HG02970 (cell line): Measurements from ENCODE around the gene TP73.

Experiments
- ATAC-seq: cut with Tn5 transposase; IDR thresholded peaks from one replicate; pipeline ENCODE4 v1.9.1; 2021; ENCODE audit warnings: mild to moderate bottlenecking, moderate library complexity, moderate number of reproducible peaks; ENCODE audit not compliant: unreplicated experiment, low FRiP score

TP73 gene

DNA sequence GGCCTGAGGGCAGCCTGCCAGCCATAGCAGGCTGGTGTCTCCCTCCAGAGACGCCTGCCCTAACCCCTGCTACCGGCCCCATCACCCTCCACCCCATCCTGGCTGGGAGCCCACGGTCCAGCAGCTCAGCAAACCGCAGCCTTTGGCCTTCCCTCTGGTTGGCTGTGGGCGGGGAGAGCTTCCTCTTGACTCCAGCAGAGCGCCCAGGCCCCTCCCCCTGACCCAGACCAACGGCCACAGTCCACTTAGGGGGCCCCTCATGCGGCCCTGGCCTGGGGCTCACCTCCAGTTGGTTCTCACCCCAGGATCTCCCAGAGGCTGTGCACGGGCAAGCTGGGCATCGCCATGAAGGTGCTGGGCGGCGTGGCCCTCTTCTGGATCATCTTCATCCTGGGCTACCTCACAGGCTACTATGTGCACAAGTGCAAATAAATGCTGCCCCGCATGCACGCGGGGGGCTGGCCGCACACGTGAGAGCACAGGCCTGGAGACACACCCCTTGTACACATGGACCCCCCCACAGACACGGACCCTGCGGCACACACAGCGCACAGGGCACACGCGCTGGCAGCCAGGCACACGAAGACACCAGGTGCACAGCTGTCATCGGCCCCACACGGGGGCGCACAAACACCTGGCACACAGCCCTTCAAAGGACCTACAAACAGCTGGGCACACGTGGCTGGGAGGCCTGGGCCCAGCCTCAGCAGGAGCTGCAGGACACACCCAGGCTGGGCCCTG lies 123.3 kb downstream of the TP73 start:
- ATAC-seq: no peak

GRCh38 chr1:3776231-3776961 lies 124.1 kb downstream of the TP73 start:
- ATAC-seq: no peak

DNA sequence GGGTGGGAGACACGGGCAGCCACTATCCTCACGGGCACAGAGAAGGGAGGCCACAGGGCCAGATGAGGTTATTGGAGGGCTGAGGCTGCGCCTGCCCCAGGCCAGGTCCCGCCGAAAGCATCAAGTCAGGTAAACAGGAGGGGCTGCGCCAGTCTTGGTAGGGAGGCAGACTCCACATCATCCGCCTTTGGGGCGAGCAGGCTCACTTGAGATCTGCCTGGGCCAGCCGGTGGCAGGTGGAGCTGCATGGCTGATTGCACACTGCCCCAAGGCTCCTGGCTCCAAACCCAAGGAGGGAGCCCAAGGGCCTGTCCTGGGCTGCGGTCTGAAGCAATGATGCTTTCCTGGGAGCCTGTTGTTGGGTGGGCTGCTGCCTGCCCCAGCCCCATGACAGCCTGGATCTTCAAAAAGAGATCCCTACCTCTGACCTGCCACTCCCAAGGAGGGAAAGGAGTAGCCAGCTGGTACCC lies 124.8 kb downstream of the TP73 start:
- no peak for ATAC-seq

- no peak for ATAC-seq
Measured at GRCh38 chr1:3777647-3778589, 125.6 kb downstream of the TP73 start.

GRCh38 chr1:3778590-3779264 lies 126.4 kb downstream of the TP73 start:
- no peak for ATAC-seq

DNA sequence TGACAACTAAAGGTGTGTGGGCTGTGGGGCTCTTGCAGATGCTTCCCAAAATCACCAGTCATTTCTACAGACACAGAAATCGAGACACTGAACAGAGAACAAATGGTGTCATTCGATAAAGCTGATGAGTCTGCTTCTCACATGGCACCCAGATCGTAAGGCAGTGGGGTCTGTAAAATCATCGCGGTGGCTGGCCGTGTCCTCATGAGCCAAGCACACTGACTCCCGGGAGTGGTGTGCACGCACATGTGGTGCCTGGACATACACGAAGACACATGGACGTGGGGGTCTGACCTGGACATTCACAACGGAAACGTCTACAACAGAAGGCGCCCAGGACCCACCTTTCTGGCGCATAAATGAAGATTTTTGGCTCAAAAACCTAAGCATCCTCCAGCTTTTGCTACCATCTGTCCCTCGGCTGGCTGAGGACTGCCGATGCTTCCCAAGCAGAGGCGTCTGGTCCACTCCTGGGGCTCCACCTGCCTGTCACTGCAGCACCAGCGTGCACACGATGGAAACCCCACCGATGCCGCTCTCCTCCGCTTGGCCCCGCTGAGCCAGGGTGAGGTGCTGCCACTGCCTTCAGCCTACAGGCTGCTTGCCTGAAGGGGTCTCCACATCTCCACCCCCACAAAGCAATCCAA lies 127.1 kb downstream of the TP73 start:
- ATAC-seq: no peak

DNA sequence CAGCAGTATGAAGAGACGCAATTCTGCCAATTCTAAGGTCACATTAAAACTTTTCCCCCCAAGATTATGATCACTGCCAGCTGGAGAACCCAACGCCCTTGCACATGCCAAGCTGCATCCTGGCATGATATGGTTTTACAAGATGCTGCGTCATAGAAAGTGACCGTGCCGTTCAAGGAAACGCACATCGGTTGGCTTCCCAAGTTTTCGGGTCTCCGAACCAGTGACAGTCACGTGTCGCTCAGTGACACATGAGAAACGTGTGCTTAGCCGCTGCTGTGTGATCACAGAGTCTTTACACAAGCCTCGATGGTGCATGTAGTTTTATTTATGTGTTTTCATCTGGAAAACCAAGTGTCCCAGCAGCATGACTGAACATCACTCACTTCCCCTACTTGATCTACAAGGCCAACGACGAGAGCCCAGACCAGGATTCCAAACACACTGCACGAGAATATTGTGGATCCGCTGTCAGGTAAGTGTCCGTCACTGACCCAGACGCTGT lies 127.6 kb downstream of the TP73 start:
- no peak for ATAC-seq

DNA sequence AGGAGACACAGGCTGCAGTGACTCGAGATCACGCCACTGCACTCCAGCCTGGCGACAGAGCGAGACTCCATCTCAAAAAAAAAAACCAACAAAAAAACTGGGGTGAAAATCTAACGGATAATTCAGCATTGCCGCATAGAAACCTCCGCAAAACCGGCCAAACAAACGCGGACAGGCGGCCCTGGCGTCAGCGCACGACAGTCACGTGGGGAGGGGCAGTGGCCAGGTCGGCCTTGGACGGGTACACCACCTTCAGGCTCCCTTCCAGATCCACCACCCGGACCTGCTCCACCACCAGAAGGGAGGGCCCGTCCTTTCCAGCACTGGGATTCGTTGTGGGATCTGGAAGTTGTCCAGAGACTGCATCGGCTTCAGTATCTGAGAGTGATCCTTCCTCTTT lies 128.6 kb downstream of the TP73 start:
- no peak for ATAC-seq

DNA sequence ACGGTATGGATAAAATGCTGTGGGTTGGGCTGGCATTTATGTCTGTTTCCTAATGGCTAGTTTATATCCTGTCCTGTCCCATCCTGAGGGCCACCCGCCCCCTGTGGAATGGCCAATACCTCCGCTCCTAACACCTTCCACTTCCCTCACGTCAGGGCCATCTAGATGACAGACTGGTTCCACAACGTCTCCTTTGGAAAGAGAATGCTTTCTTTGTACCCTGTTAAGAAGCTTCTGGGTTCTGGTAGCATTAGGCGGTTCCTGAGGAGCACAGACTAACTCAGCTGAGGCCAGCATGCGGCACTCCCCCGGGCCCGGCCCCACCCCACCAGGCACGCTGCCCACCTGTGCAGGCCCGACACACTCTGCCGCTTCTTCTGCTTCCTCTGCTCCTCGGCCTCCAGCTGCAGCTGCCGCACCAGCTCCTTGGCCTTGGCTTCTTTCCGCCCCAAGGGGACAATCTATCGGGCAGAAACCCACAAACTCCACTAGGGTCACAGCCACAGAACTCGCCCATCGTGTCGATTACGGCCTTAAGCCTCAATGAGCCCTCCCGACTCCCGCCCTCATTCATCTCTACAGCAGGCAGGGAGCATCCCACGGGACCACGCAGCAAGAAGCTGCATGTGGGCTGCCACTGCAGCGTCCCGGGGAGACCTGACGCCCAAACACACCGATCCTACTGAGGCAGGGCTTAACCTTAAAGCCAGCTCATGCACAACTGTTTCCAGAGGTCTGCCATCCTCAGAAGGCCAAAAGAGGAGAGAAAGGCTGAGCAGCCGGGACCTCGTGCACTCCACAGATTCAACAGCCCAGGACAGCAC lies 131.5 kb downstream of the TP73 start:
- no peak for ATAC-seq

DNA sequence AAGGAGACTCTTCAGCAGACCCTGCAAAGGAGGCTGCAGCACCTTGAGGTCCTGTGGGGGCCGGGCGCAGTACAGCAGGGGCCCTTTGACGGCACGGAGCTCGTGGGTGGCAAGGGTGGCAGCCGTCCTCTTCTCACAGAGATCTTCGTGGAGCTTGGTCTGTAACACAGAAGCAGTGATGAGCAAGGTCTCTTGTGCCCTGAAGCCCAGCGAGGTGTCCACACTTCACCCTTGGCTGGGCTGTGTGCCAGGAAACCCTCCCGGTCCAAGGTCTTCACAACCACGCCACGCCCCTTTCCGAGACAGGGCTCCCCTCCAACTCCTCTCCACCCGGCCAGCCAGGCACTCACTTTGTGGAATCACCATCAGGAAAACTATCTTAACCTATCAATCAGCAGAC lies 132.7 kb downstream of the TP73 start:
- ATAC-seq: no peak

DNA sequence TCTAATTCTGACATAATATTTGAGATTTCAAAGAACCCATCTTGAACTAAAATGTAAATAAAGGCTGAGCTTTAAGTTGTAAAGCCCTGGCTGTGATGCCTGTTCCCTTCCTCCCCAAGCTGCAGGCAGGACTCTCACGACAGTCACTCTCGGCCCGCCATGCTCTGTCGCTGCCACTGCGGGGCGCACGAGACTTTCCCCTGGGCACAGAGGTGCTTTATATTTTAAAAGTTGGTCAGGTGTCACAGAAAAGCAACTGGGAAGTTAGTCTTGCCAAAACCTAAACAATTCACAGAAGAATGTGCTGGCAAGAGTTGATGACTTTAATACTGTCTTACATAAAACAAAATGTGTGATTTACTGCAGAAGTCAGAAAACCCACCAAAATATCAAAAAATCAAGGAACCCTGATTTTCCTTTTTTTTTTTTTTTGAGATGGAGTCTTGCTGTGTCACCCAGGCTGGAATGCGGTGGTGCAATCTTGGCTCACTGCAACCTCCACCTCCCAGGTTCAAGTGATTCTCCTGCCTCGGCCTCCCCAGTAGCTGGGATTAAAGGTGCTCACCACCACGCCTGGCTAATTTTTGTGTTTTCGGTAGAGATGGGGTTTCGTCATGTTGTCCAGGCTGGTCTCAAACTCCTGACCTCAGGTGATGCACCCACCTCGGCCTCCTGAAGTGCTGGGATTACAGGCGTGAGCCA lies 133.3 kb downstream of the TP73 start:
- no peak for ATAC-seq
